ENCODE results near the gene DFFB.
A peak's percentile ranks its signal among the peaks of the same experiment; 100 is the strongest.

The DFFB gene

DNA sequence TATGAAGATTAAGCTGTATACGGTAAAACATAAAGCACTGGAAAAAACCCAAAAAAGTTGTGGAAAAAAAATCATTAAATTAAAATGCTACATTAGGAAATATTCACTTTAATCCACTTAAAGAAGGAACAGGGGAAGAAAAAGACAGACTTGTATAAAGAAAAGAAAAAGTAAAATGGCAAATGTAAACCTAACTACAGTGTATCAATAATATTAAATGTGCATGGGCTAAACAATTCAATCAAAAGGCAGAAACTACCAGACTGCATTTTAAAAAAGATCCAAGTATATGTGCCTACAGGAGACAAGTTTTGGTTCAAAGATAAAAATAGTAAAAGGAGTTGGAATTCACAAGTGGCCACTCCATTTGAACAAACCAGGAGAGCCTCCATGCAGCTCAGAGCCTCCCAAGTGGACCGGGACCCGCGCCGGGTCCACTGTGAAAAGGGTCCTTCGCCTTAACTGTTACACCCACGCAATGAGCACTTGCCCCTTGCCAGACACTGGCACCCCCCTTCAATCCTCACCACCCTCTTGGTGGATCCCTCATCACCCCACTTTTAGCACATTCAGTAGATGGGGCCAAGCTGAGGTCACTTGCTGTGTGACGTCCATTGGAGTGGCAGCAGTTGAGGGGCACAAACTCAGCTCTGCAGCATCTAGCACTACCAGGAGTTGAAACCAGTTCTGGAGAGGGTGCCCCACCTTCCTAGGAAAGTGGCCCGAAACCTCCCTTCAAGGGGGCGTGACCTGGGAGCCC lies 41.9 kb downstream of the DFFB start:
- no peak for DNase-seq (ENCODE audit: low read depth)

- DNase-seq (ENCODE audit: low read depth): no peak
Measured at GRCh38 chr1:3899754-3900149, 42.5 kb downstream of the DFFB start.

DNA sequence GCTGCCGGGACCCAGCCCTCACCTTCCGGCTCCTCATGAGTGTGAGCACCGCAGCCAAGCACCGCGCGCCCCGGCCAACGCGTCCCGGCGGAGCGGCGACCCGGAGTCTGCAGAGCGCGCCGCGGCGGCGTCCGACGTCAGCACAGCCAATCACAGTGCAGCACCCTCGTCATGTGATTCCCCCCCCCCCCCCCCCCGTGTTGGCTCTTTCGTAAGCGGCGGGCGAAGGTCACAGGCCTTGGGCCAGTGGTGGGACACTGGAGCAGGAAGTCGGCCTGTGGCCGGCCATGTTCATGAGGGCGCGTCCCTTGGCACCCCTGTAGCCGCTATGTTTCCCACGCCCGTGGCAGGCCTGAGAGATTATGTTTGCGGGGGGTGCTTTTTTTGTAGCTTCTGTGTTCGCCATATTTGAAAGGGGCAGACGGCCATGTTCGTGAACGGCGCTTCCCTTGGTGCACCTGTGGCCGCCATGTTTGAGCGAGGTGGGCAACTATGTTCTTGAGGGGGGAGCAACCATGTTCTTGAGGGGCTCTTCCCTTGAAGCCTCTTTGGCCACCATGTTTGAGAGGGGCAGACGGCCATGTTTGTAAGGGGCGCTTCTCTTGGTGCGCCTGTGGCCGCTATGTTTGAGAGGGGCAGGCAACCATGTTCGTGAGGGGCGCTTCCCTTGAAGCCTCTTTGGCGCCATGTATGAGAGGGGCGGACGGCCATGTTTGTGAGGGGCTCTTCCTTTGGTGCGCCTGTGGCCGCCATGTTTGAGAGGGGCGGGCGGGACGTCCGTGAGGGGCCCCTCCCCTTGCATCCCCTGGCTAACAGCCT lies 43.1 kb downstream of the DFFB start, which contains the start of gene C1orf174:
Gene C1orf174 (minus strand): TSS at position 123 of the 819 bp plus-strand sequence. CDS start 86 bp downstream, at position 37.
- DNase-seq (ENCODE audit: low read depth): peak; percentile 81

DNA sequence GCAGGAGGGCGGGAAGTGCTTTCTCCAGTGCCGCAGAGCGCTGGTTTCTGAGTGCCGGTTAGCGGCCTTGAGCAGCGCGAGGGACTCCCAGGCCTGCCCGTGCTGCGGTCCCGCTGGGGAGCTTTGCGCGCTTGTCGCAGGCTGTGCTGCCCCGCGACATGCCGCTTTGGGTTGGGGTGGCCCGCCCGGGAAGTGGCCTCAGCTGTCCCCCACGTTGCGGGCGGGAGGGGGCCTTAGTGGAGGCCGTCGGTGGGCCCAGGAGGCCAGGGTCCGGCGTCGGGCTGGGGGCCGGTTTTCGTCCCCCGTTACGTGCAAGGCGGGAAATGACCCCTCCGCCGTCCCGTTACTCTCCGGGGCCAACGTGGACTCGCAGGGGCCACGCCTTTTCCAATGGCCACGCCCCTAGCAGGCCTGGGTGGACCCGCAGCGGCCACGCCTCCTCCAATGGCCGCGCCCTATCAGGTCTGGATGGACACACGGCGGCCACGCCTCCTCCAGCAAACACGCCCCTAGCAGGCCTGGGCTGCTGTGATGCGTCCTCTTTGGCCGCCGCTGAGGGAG lies 43.8 kb downstream of the DFFB start:
- peak; percentile 78 for DNase-seq (ENCODE audit: low read depth)

DNA sequence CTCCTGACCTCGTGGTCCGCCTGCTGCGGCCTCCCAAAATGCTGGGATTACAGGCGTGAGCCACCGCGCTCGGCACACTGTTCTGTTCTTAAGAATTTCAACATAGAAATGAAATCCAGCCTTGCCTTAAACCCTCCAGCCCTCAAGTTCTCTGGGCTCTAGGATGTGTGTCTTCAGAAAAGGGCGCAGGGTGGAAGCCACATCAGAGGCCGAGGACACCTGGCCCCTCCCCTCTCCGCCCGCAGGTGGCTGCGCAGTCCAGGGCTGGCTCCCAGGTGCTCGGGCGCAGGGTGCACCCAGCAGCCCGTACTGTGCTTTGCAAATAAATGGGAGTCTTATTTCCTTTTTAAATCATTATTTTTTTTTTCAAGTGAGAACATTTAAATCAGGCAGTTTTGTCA lies 44.8 kb downstream of the DFFB start:
- no peak for DNase-seq (ENCODE audit: low read depth)

DNA sequence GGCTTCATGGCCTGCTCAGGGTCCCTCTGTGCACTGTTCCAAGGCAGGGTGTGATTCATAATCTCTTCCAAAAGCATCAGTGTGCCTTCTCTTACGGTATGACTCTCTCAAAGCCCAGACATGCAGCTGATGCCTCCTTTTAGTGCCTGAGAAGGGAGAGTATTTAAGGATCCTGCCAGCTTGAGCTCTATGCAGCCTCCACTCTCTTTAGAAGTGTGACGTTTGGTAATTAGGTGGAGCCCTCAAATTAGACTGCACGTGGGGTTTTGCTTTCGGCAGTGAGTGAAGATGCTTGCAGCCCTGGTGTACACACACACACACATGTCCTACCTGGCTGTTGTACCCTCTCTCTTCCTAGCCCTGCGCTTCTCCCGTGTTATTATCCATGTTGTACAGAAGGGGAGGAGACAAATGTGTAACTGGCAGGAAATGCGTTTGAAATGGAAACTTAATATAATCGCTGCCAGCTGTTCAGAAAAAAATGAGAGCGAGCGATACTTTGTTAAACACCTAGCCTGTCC lies 45.4 kb downstream of the DFFB start:
- no peak for DNase-seq (ENCODE audit: low read depth)

- no peak for DNase-seq (ENCODE audit: low read depth)
Measured at GRCh38 chr1:3903141-3904005, 46.1 kb downstream of the DFFB start.

GRCh38 chr1:3904006-3904842 lies 46.9 kb downstream of the DFFB start:
- DNase-seq (ENCODE audit: low read depth): no peak

GRCh38 chr1:3904843-3905185 lies 47.5 kb downstream of the DFFB start:
- DNase-seq (ENCODE audit: low read depth): no peak

GRCh38 chr1:3905266-3905952 lies 48.1 kb downstream of the DFFB start:
- DNase-seq (ENCODE audit: low read depth): no peak

GRCh38 chr1:3905953-3906671 lies 48.8 kb downstream of the DFFB start:
- DNase-seq (ENCODE audit: low read depth): no peak

DNA sequence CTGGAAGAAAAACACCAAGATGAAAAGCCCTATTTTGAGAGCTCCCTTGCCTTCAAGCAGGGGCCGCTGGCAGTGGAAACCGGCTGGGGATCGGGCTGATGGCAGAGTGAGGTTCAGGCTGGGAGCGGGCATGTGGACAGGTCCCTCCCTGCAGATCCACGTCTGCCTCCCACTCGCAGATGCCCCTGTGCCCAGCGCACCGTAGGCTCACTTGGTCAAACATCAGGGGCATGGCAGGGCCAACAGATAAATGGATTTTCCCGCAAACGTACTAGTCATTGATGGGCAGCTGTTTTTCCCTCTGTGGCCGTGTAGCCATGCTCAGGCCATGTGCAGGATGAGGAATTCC lies 49.4 kb downstream of the DFFB start:
- no peak for DNase-seq (ENCODE audit: low read depth)

- peak; percentile 11 for DNase-seq (ENCODE audit: low read depth)
Measured at GRCh38 chr1:3907031-3907534, 49.8 kb downstream of the DFFB start.

- no peak for DNase-seq (ENCODE audit: low read depth)
Measured at GRCh38 chr1:3907621-3908165, 50.4 kb downstream of the DFFB start.

DNA sequence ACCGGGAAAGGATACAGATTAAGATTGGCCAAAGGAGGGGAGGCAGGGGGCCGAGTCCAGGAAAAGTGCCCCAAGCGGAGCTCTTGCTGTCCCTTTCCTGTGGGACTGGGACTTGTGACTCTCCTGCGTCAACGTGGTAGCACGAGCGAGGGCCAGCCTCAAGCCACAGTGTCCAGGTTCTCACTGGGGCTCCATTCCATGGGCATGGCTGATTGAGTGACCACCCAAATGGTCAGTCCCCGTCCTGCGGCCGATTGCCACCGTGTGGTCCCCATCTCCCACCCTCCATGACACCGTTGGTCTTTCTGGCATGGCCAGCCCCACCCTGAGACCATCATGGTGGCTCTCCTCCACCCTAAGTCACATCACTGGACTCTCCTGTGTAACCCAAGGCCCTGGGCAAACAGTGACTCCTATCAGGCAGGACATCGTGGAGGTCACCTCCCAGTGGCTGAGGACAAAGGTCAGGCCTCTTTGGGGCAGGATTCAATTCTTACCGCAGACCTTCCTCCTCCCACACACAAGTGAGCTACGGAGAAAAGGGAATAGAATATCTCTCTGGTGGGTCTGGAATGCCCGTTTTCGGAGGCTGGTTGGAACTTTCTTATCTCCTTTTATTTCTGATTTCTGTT lies 51.7 kb downstream of the DFFB start:
- DNase-seq (ENCODE audit: low read depth): no peak

DNA sequence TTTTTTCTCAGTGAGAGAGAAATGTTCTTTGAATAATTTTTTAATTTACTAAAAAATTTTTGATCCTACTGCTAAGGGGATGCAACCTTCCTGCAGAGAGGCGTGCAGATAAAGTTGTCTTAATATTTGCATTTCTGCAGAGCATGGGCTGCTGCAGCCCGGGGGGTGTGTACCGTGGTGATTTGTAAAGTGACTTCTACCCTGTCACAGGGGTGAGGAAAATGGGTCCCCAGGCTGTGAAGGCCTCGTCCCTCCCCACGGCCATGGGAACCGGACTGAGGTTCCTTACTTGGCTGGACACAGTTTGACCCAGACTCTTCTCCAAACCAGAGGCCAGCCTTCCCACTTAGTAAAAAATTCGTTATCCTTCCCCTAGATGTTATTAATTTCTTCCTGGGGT lies 52.3 kb downstream of the DFFB start:
- no peak for DNase-seq (ENCODE audit: low read depth)

DNA sequence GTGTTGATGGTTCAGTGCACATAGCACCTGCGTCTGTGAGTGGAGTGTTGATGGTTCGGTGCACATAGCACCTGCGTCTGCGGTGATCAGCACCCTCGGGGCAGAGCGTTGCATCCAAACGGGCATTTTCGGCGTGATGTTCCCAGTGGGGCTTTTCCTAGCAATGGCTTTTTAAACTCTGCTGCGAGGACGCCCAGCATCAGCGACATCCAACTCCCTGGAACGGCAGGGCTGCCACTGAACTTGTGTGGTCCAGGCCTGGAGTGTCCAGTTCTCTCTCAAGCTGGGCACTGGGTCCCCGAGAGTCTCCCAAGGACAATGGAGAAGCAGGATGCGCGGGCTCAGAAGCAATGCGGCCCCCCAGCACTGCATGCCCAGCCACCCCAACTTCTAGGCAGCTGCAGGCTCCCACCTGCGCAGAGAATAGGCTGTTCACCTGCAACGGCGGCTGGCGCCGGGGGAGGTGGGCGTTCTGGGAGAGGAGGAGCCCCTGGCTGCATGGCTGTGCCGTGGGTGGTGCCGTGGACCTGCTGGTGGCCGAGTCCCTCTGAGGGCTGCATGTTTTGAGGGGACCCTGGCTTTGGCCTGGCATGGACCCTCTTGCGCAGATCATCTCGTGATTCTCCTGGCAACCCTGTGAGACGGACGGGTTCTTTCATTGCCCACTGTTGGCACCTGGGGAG lies 52.9 kb downstream of the DFFB start:
- DNase-seq (ENCODE audit: low read depth): no peak

All from stimulated activated CD8-positive, alpha-beta memory T cell treated with anti-CD3 and anti-CD28 coated beads, Interleukin-7, amount 100 ng/mL, for 24 hours (primary cell).